Peyer's patch (tissue), 4 donors: ENCODE measurements around the gene MXRA8.

Experiments
- CTCF ChIP-seq, 6 experiments: fragments of 450-650 bp in 4 of 6; fragments of 200-600 bp in 2 of 6; sonication (generic) in 1 of 6; IDR thresholded peaks; one replicate each; pipeline ENCODE4 v1.5.1; 2017 to 2019; ENCODE audit warnings: antibody characterized with exemption in 6 of 6, mild to moderate bottlenecking in 3 of 6, moderate library complexity in 1 of 6
- POLR2A ChIP-seq, 2 donors: fragments of 450-650 bp; IDR thresholded peaks; one replicate each; pipeline ENCODE4 v1.5.1; 2017; ENCODE audit warnings: antibody characterized with exemption in 2 of 2, mild to moderate bottlenecking in 2 of 2, moderate library complexity in 2 of 2

DNA sequence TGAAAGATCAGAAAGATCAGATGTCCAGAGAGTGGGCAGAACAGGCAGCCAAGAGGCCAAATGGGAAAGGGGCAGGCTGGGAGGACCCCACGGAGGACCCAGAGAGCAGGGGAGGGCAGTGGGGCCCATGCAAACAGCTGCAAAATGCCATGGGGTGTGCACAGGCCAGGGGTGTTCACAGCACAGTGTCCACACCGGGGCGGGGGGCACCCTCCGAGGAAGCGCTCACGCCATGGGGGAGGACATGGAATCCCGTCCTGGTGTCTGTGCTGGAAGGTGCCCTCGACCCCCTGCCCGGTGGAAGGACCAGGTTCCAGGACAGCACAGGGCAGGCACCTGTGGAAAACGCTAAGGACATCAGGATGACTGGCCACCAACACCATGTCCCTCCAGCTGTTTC, 35.4 kb downstream of the MXRA8 start:
- TF ChIP-seq CTCF (IDR thresholded peaks at IDR 0.05) (no peak), POLR2A (IDR thresholded peaks at IDR 0.05) (no peak)
